ENCODE measurements around the gene NPR1.
"Not testable (repeated sequence)": the region's sequence is repeated elsewhere in the genome, so short reads cannot be mapped to it uniquely, and the experiment has no call there.

Gene NPR1

DNA sequence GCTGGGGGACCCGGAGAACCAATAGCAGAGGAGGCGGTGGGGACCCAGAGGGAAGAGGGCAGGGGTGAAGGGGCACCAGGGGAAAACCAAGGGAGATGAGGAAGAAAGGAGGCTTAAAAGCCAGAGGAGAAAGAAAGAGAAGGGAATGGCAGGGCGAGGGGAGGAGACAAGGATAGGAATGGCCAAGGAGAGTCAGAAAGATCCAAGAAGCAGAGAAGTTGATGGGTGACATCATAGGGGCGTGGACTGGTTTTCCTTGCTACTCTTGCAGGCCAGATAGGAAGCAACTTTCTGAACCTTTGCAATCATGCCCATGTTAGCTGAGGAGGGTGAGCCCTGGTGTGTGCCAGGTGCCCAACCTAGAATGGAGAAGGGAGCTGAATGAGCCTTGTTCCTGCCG is 5.4 kb downstream of the NPR1 start:
- no peak for DNase-seq

- DNase-seq = no peak
Measured at GRCh38 chr1:153684892-153685291, 6.4 kb downstream of the NPR1 start.

DNA sequence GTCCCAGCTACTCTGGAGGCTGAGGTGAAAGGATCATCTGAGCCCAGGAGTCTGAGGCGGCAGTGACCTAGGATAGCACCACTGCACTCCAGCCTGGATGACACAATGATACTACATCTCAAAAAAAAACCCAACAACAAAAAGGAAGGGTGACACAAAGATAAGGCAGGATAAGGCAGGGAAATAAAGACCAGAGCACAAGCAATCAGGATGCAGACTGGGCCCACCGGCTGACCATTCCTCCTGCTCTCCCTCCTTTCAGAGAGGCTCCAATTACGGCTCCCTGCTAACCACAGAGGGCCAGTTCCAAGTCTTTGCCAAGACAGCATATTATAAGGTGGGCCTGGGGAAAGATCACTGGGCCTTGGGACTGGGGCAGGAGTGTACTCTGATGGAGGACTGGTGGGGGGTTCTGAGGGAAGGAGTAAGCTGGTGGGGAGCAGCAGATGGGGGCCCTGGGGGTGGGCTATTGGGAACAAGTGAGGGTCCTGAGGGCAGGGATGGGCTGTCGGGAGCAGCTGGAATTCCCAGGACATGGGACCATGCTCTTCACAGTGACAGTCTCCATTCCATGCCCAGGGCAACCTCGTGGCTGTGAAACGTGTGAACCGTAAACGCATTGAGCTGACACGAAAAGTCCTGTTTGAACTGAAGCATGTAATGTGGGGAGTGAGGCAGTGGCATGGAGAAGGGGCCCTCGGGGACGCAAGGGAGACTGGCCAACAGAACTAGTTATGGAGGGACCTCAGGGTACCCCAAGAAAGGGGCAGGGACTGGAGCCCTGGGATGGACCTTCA is 7.3 kb downstream of the NPR1 start:
- no peak for DNase-seq

DNA sequence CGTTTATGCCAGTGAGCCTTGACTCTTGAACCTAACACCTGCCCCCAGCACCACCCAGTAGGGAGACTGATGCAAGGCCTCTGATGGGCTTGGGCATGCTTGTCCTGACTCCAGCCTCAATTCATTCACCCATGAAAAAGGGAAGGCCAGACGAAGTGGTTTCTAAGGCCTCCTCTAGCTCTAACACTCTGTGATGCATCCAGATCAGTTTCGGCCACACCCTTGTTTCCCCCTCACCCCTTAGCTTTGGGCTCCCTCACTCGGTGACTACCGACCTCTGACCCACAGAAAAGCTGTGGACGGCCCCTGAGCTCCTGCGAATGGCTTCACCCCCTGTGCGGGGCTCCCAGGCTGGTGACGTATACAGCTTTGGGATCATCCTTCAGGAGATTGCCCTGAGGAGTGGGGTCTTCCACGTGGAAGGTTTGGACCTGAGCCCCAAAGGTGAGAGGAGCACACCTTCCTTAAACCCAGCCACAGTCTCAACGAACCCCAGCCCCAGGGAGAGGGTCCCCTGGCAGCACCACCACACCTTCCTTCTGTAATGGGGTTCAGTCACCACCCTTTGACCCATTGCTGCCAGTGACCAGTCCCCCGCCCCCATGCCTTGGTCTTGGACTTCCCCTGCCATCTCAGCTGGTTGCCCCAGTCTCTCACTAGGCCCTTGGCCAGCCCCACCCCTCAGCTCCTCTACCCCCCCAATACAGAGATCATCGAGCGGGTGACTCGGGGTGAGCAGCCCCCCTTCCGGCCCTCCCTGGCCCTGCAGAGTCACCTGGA is 9.0 kb downstream of the NPR1 start:
- no peak for DNase-seq

- DNase-seq = no peak
Measured at GRCh38 chr1:153688276-153688675, 9.8 kb downstream of the NPR1 start.

GRCh38 chr1:153688736-153689328 is 10.3 kb downstream of the NPR1 start:
- no peak for DNase-seq

- DNase-seq = no peak
Measured at GRCh38 chr1:153693466-153693865, 15.0 kb downstream of the NPR1 start.

DNA sequence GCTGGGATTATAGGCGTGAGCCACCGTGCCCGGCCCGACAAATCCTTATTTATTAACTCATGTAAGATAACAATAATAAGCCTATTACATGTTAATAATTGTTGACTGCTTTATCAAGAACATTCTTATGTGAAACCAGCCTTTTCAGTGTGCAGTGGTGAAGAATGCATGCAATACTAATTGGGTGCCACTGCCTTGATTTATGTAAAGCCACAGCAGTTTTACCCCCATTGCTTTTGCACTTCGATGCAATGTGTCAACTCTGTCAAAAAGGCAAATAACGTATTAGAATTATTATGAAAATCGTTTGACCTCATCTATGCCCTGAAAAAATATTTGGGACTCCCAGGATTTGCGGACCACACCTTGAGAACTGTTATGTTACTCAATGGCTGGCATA is 18.3 kb downstream of the NPR1 start:
- DNase-seq = no peak

GRCh38 chr1:153697191-153698019 is 18.9 kb downstream of the NPR1 start:
- no peak for DNase-seq

DNA sequence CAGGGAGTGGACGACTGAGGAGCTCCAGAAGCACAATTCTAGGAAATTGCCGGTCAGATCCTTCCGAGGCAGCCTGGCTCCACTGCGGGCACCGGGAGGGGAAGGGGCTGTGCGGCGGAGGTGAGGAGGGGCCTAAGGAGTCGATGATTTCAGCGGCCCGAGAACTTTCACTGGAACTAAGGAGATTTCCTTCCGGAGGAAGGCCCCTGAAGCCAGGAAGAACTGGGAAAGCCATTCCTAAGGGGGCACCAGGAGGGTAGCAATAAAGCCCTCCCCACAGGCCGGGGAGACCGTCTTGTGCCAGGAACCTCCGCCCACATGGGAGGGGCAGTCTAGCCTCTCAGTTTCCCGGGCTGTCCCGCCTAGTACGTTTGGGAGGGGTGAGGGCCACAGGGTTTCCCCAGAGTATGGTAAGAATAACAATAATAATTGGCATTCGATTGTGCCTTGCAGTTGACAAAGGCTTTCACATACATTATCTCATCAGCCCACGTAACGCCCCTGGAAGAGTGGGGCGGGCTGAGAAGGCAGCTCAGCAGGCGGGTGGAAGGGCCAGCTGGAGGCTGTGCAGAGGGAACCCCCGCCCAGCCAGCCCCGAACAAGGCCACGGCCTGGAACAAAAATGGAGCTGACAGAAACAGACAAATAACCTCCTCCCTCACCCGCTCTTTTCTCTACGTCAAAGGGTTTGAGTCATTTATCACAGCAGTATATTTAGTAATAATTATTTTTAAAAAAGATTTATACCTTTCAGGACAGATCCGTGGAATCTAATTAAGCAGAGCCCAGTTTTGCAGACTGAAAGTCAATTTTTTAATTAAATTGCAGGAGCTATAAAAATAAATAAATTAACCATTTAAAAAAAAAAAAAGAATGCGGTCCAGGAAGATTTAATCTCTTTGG is 19.8 kb downstream of the NPR1 start:
- DNase-seq = peak; percentile 72

- no peak for DNase-seq
Measured at GRCh38 chr1:153698923-153699714, 20.6 kb downstream of the NPR1 start.

DNA sequence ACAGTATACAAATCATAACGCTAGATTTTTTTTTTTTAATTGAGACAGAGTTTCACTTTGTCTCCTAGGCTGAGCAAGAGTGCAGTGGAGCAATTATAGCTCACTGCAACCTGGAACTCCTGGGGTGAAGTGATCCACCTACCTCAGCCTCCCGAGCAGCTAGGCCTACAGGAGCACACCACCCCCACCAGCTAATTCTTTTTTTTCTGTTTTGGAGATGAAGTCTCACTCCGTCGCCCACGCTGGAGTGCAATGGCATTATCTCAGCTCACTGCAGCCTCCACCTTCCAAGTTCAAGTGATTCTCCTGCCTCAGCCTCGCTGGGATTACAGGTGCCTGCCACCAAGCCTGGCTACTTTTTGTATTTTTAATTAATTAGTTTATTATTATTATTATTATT is 21.3 kb downstream of the NPR1 start:
- no peak for DNase-seq

- DNase-seq = no peak
Measured at GRCh38 chr1:153705484-153705883, 27.0 kb downstream of the NPR1 start.

DNA sequence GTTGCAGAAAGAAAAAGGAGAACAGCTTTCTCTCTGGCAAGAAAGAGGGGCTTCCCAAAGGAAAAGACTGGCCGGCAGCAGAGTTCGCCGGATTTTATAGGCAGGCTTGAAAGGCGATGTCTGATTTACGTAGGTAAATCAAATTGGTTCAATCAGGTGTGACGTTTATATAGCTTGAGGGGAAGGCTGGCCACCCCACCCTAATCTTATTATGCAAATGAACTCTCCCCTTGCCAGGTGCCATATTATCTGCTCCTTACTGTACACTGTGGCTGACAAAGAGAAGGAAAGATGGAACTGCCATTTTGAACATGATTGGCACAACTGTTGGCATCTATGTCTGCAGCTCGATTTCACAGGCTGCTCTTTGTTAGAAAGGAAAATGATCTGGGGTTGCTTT is 32.5 kb downstream of the NPR1 start:
- DNase-seq = no peak

GRCh38 chr1:153716211-153716610 is 37.7 kb downstream of the NPR1 start:
- not testable (repeated sequence) for DNase-seq

GRCh38 chr1:153717330-153717729 is 38.8 kb downstream of the NPR1 start:
- no peak for DNase-seq

GRCh38 chr1:153723687-153724086 is 45.2 kb downstream of the NPR1 start:
- no peak for DNase-seq

GRCh38 chr1:153724634-153725033 is 46.1 kb downstream of the NPR1 start:
- not testable (repeated sequence) for DNase-seq

- DNase-seq = peak; percentile 99
Measured at GRCh38 chr1:153727463-153728304, 49.2 kb downstream of the NPR1 start, which contains the start of gene INTS3. Gene INTS3, plus strand, starts transcription at chr1:153728050. Its CDS starts 585 bp downstream, at chr1:153728635.
